Rectal smooth muscle tissue (tissue), 1 donor: Measurements from ENCODE around the gene ADAMTS18.

Experiments used
- H3K27ac ChIP-seq: one replicate; pipeline ENCODE4 v1.7.0; 2013; ENCODE audit warnings: low read depth, low read length, inconsistent platforms
- H3K27me3 ChIP-seq: one replicate; pipeline ENCODE4 v1.7.0; 2013; ENCODE audit warnings: low read length; ENCODE audit not compliant: control insufficient read depth, insufficient read depth
- H3K36me3 ChIP-seq: one replicate; pipeline ENCODE4 v1.7.0; 2013; ENCODE audit warnings: low read length; ENCODE audit not compliant: control insufficient read depth, insufficient read depth
- H3K4me1 ChIP-seq: one replicate; pipeline ENCODE4 v1.7.0; 2013; ENCODE audit warnings: low read length; ENCODE audit not compliant: control insufficient read depth, insufficient read depth
- H3K4me3 ChIP-seq: one replicate; pipeline ENCODE4 v1.7.0; 2013; ENCODE audit warnings: low read length
- H3K9ac ChIP-seq: one replicate; pipeline ENCODE4 v1.7.0; 2013; ENCODE audit warnings: low read length

Gene ADAMTS18

GRCh38 chr16:77430787-77431585, 3.8 kb downstream of the ADAMTS18 start:
- no peak overlapping the region for H3K9ac ChIP-seq
- no peaks in the 10 kb centered on the region for H3K4me1 ChIP-seq
- no peaks in the 10 kb centered on the region for H3K36me3 ChIP-seq
- no peak overlapping the region for H3K4me3 ChIP-seq
- H3K27ac ChIP-seq = no peak overlapping the region
- no peaks in the 10 kb centered on the region for H3K27me3 ChIP-seq

GRCh38 chr16:77430360-77430759, 4.5 kb downstream of the ADAMTS18 start:
- no peak overlapping the region for H3K27ac ChIP-seq
- H3K36me3 ChIP-seq = no peaks in the 10 kb centered on the region
- no peaks in the 10 kb centered on the region for H3K4me1 ChIP-seq
- no peaks in the 10 kb centered on the region for H3K27me3 ChIP-seq
- H3K4me3 ChIP-seq = no peak overlapping the region
- no peak overlapping the region for H3K9ac ChIP-seq

- Histone ChIP-seq H3K27me3 (no peaks in the 10 kb centered on the region), H3K4me3 (no peak overlapping the region), H3K36me3 (no peaks in the 10 kb centered on the region), H3K27ac (no peak overlapping the region), H3K4me1 (no peaks in the 10 kb centered on the region), H3K9ac (no peak overlapping the region)
Observed at GRCh38 chr16:77424871-77425604, 9.8 kb downstream of the ADAMTS18 start.

GRCh38 chr16:77422196-77422784, 12.5 kb downstream of the ADAMTS18 start:
- Histone ChIP-seq H3K27ac (no peak overlapping the region), H3K27me3 (no peaks in the 10 kb centered on the region), H3K4me1 (no peaks in the 10 kb centered on the region), H3K36me3 (no peaks in the 10 kb centered on the region), H3K9ac (no peak overlapping the region), H3K4me3 (no peak overlapping the region)

GRCh38 chr16:77416939-77417480, 17.8 kb downstream of the ADAMTS18 start:
- Histone ChIP-seq H3K4me1 (no peaks in the 10 kb centered on the region), H3K9ac (no peak overlapping the region), H3K4me3 (no peak overlapping the region), H3K27ac (no peak overlapping the region), H3K27me3 (no peaks in the 10 kb centered on the region), H3K36me3 (no peaks in the 10 kb centered on the region)

GRCh38 chr16:77414752-77415231, 20.0 kb downstream of the ADAMTS18 start:
- no peaks in the 10 kb centered on the region for H3K27me3 ChIP-seq
- H3K36me3 ChIP-seq = no peaks in the 10 kb centered on the region
- H3K4me1 ChIP-seq = no peaks in the 10 kb centered on the region
- H3K9ac ChIP-seq = no peak overlapping the region
- H3K27ac ChIP-seq = no peak overlapping the region
- H3K4me3 ChIP-seq = no peak overlapping the region

GRCh38 chr16:77410449-77410848, 24.4 kb downstream of the ADAMTS18 start:
- H3K27ac ChIP-seq = no peak overlapping the region
- H3K36me3 ChIP-seq = no peaks in the 10 kb centered on the region
- H3K4me3 ChIP-seq = no peak overlapping the region
- H3K27me3 ChIP-seq = no peaks in the 10 kb centered on the region
- H3K9ac ChIP-seq = no peak overlapping the region
- H3K4me1 ChIP-seq = no peaks in the 10 kb centered on the region

GRCh38 chr16:77409311-77409710, 25.5 kb downstream of the ADAMTS18 start:
- no peaks in the 10 kb centered on the region for H3K4me1 ChIP-seq
- H3K27me3 ChIP-seq = no peaks in the 10 kb centered on the region
- no peak overlapping the region for H3K9ac ChIP-seq
- no peaks in the 10 kb centered on the region for H3K36me3 ChIP-seq
- no peak overlapping the region for H3K27ac ChIP-seq
- no peak overlapping the region for H3K4me3 ChIP-seq

GRCh38 chr16:77408607-77409006, 26.2 kb downstream of the ADAMTS18 start:
- Histone ChIP-seq H3K4me1 (no peaks in the 10 kb centered on the region), H3K4me3 (no peak overlapping the region), H3K27ac (no peak overlapping the region), H3K27me3 (no peaks in the 10 kb centered on the region), H3K36me3 (no peaks in the 10 kb centered on the region), H3K9ac (no peak overlapping the region)

GRCh38 chr16:77406680-77407079, 28.2 kb downstream of the ADAMTS18 start:
- Histone ChIP-seq H3K4me1 (no peaks in the 10 kb centered on the region), H3K9ac (no peak overlapping the region), H3K27me3 (no peaks in the 10 kb centered on the region), H3K4me3 (no peak overlapping the region), H3K27ac (no peak overlapping the region), H3K36me3 (no peaks in the 10 kb centered on the region)

- no peak overlapping the region for H3K9ac ChIP-seq
- no peaks in the 10 kb centered on the region for H3K4me1 ChIP-seq
- H3K27ac ChIP-seq = no peak overlapping the region
Observed at GRCh38 chr16:77404775-77405174, 30.1 kb downstream of the ADAMTS18 start.

GRCh38 chr16:77403732-77404131, 31.1 kb downstream of the ADAMTS18 start:
- Histone ChIP-seq H3K27ac (no peak overlapping the region), H3K36me3 (no peaks in the 10 kb centered on the region), H3K27me3 (no peaks in the 10 kb centered on the region), H3K4me3 (no peak overlapping the region), H3K9ac (no peak overlapping the region), H3K4me1 (no peaks in the 10 kb centered on the region)

More at GRCh38 chr16:77404775-77405174, 30.1 kb downstream of the ADAMTS18 start:
- Histone ChIP-seq H3K36me3 (no peaks in the 10 kb centered on the region), H3K4me3 (no peak overlapping the region), H3K27me3 (no peaks in the 10 kb centered on the region)
